ENCODE data around the gene TMEM117. TPM values are rescaled to one million over a fixed set of nuclear protein-coding genes. Genes with fewer than 3 reads are reported as not detected.

TMEM117 gene
- total RNA-seq, 1 donor from 2014 or later, result 0.80 TPM

GRCh38 chr12:44000309-44000952 is 164.6 kb downstream of the TMEM117 start:
- Mint-ChIP-seq H3K4me1 (ENCODE audit: unreplicated experiment) (peaks cover 5% of the 10 kb centered on the region), H3K4me3 (ENCODE audit: unreplicated experiment) (no peak overlapping the region), H3K36me3 (ENCODE audit: low read depth, unreplicated experiment) (peaks cover 3% of the 10 kb centered on the region), H3K27me3 (ENCODE audit: unreplicated experiment) (peaks cover 8% of the 10 kb centered on the region), H3K9me3 (ENCODE audit: unreplicated experiment) (no peaks in the 10 kb centered on the region), H3K27ac (ENCODE audit: unreplicated experiment) (no peak overlapping the region)
- DNase-seq (ENCODE audit: low spot score), result peak; percentile 22
- TF ChIP-seq, protein P1, sequence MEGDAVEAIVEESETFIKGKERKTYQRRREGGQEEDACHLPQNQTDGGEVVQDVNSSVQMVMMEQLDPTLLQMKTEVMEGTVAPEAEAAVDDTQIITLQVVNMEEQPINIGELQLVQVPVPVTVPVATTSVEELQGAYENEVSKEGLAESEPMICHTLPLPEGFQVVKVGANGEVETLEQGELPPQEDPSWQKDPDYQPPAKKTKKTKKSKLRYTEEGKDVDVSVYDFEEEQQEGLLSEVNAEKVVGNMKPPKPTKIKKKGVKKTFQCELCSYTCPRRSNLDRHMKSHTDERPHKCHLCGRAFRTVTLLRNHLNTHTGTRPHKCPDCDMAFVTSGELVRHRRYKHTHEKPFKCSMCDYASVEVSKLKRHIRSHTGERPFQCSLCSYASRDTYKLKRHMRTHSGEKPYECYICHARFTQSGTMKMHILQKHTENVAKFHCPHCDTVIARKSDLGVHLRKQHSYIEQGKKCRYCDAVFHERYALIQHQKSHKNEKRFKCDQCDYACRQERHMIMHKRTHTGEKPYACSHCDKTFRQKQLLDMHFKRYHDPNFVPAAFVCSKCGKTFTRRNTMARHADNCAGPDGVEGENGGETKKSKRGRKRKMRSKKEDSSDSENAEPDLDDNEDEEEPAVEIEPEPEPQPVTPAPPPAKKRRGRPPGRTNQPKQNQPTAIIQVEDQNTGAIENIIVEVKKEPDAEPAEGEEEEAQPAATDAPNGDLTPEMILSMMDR (IDR thresholded peaks at IDR 0.05; ENCODE audit: unreplicated experiment), result peak; percentile 72

DNA sequence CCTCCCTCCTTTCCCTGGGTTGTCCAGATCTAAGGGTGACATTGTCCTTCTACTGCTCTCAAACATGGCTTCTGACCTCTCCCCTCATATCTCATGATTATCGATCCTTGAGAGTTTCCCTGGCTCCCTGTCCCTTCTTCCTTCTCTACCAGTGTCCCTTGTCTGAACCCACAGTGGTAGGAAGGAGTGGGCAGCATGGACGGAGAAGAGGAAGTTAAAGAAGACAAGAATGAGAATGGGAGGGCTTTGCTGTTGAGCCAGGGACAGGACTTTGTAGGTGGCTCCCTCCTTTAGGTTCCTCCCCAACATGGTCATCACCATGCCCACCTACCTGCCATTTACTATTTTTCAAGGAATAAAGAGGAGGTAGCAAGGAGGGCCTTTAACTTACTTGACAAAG is 166.7 kb downstream of the TMEM117 start:
- TF ChIP-seq, protein P1 (IDR thresholded peaks at IDR 0.05; ENCODE audit: unreplicated experiment), result no peak
- Mint-ChIP-seq H3K36me3 (ENCODE audit: low read depth, unreplicated experiment) (peaks cover 3% of the 10 kb centered on the region), H3K9me3 (ENCODE audit: unreplicated experiment) (no peaks in the 10 kb centered on the region), H3K27me3 (ENCODE audit: unreplicated experiment) (peaks cover 8% of the 10 kb centered on the region), H3K4me1 (ENCODE audit: unreplicated experiment) (peaks cover 5% of the 10 kb centered on the region), H3K4me3 (ENCODE audit: unreplicated experiment) (no peak overlapping the region), H3K27ac (ENCODE audit: unreplicated experiment) (no peak overlapping the region)
- no peak for DNase-seq (ENCODE audit: low spot score)

GRCh38 chr12:44003721-44004120 is 167.8 kb downstream of the TMEM117 start:
- no peaks in the 10 kb centered on the region for H3K9me3 Mint-ChIP-seq (ENCODE audit: unreplicated experiment)
- peaks cover 8% of the 10 kb centered on the region for H3K27me3 Mint-ChIP-seq (ENCODE audit: unreplicated experiment)

GRCh38 chr12:44015333-44015941 is 179.6 kb downstream of the TMEM117 start:
- Mint-ChIP-seq H3K36me3 (ENCODE audit: low read depth, unreplicated experiment) (no peaks in the 10 kb centered on the region), H3K4me3 (ENCODE audit: unreplicated experiment) (no peak overlapping the region), H3K9me3 (ENCODE audit: unreplicated experiment) (no peaks in the 10 kb centered on the region), H3K27ac (ENCODE audit: unreplicated experiment) (no peak overlapping the region), H3K4me1 (ENCODE audit: unreplicated experiment) (no peaks in the 10 kb centered on the region), H3K27me3 (ENCODE audit: unreplicated experiment) (no peaks in the 10 kb centered on the region)
- no peak for DNase-seq (ENCODE audit: low spot score)
- TF ChIP-seq, protein P1 (IDR thresholded peaks at IDR 0.05; ENCODE audit: unreplicated experiment), result peak; percentile 59

More at GRCh38 chr12:44003721-44004120, 167.8 kb downstream of the TMEM117 start:
- Mint-ChIP-seq H3K36me3 (ENCODE audit: low read depth, unreplicated experiment) (peaks cover 3% of the 10 kb centered on the region), H3K4me3 (ENCODE audit: unreplicated experiment) (no peak overlapping the region), H3K27ac (ENCODE audit: unreplicated experiment) (peak overlapping the region; percentile 1), H3K4me1 (ENCODE audit: unreplicated experiment) (peaks cover 5% of the 10 kb centered on the region)
- no peak for DNase-seq (ENCODE audit: low spot score)
- TF ChIP-seq, protein P1 (IDR thresholded peaks at IDR 0.05; ENCODE audit: unreplicated experiment), result no peak

- H3K36me3 Mint-ChIP-seq (ENCODE audit: low read depth, unreplicated experiment), result no peaks in the 10 kb centered on the region
These were observed 181.3 kb downstream of the TMEM117 start for GRCh38 chr12:44017216-44017615.

More at GRCh38 chr12:44017216-44017615, 181.3 kb downstream of the TMEM117 start:
- Mint-ChIP-seq H3K4me1 (ENCODE audit: unreplicated experiment) (no peaks in the 10 kb centered on the region), H3K27me3 (ENCODE audit: unreplicated experiment) (no peaks in the 10 kb centered on the region), H3K4me3 (ENCODE audit: unreplicated experiment) (no peak overlapping the region), H3K9me3 (ENCODE audit: unreplicated experiment) (no peaks in the 10 kb centered on the region), H3K27ac (ENCODE audit: unreplicated experiment) (no peak overlapping the region)
- TF ChIP-seq, protein P1 (IDR thresholded peaks at IDR 0.05; ENCODE audit: unreplicated experiment), result no peak
- DNase-seq (ENCODE audit: low spot score), result no peak
